GM21526 (cell line): ENCODE measurements around the gene SLC38A8.

Experiments
- ATAC-seq: cut with Tn5 transposase; IDR thresholded peaks from one replicate; pipeline ENCODE4 v1.9.1; 2021; ENCODE audit warnings: moderate library complexity; ENCODE audit not compliant: unreplicated experiment, low FRiP score

The SLC38A8 gene

GRCh38 chr16:84050316-84050715 is 7.7 kb upstream of the SLC38A8 start:
- no peak for ATAC-seq

- no peak for ATAC-seq
Measured at GRCh38 chr16:84049403-84050060, 6.9 kb upstream of the SLC38A8 start.

DNA sequence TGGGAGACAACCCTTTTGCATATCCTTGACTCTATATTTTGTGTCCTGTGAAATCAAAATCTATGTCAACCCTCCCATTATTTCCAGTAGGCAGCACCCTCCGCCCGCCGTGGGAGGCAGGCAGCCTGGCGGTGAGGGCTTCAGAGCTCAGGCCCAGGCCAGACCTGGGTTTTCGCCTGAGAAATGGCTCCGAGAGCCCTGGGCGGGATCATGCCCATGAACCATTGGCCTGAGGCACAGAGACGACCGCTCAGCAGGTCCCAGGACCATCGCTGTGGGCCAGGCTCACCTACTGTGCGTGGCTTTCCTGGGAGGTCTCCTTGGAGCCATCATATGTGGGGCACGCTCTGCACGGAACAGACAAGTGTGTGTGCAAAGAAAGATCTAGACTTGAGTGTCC is 6.3 kb upstream of the SLC38A8 start:
- no peak for ATAC-seq

DNA sequence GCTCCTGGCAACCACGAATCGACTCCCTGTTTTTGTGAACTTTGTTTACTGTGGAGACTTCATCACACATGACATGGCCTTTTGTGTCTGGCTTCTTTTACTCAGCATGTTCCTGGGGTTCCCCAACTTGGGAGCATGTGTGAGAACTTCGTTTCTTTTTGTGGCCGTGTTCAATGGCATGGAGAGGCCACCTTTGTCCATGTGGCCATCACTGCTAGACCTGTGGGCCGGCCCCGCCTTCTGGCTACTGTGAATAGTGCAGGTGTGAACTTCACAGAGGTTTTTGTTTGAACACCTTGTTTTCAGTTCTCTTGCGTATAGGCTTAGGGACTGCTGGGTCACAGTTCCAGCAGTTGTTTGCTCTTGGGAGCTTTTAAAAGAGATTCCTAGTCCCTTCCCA is 5.7 kb upstream of the SLC38A8 start:
- no peak for ATAC-seq

DNA sequence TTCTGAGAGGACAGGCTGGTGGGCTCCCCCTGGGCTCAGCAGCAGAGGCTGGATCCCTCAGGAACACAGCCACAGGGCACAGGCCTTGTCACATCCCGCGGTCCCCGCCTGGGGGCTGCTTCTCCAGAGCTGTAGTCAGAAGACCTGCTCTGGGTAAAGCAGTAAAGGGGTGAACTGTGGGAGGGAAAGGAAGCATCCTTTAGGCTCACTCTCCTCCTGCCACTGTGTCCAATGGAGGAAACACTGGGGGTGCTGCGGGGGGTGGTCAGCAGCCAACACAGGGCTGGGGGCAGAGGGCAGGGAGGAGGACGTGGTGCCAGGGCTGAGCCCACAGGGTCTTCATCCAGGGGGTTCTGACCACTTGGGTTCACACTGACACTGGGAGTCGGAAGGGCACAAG is 5.0 kb upstream of the SLC38A8 start:
- ATAC-seq, result no peak

DNA sequence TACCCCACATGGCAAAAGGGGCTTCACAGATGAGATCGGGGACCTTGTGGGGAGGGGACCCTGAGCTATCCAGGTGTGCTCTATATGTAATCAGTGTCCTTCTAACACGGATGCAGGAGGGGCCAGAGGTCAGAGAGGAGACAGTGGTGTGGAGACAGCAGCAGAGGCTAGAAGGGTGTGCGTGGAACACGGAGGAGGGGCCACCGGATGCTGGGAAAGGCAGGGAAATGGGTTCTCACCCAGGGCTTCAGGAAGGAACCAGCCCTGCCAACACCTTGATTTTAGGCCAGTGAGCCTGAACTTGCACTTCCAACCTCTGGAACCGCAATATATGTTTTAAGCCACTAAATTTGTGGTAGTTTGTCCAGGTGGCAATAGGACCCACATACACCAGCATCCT is 4.6 kb upstream of the SLC38A8 start:
- no peak for ATAC-seq

DNA sequence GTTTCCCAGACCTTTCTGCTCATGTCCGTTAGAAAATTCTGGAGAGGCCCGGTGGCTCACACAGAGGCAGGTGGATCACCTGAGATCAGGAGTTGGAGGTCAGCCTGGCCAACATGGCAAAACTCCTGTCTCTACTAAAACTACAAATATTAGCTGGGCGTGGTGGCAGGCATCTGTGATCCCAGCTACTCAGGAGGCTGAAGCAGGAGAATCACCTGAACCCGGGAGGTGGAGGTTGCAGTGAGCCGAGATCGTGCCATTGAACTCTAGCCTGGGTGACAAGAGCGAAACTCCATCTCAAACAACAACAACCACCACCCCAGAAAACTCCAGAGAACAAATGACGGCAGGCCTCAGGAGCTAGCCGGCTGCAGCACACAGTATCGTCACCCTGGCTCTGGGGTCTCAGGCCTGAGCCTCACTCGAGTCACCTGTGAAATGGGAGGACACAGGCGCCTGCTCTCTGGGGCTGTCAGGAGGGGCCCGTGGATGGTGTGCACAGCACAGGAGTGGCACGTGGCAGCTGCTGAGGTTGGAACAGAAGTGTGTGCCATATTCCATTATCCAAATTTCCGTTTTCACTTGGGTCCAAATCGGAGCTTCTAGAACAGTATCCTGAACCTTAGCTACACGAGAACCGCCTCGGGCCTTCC is 3.3 kb upstream of the SLC38A8 start:
- no peak for ATAC-seq

- no peak for ATAC-seq
Measured at GRCh38 chr16:84045001-84045817, 2.6 kb upstream of the SLC38A8 start.

DNA sequence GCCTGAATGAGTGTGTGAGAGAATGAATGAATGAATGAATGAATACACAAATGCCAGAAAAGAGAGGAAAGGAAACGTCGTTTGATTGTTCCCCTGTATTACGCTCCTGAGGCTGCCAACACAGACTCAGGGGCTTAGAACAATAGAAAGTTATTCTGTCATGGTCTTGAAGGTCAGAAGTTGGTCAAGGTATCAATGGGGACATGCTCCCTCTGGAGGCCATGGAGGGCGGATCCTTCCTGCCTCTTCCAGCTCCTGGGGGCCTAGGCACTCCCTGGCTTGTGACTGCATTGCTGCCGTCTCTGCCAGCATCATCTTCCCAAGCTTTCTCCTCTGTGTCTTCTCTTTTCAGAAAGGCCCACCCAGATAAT is 1.5 kb upstream of the SLC38A8 start:
- no peak for ATAC-seq

DNA sequence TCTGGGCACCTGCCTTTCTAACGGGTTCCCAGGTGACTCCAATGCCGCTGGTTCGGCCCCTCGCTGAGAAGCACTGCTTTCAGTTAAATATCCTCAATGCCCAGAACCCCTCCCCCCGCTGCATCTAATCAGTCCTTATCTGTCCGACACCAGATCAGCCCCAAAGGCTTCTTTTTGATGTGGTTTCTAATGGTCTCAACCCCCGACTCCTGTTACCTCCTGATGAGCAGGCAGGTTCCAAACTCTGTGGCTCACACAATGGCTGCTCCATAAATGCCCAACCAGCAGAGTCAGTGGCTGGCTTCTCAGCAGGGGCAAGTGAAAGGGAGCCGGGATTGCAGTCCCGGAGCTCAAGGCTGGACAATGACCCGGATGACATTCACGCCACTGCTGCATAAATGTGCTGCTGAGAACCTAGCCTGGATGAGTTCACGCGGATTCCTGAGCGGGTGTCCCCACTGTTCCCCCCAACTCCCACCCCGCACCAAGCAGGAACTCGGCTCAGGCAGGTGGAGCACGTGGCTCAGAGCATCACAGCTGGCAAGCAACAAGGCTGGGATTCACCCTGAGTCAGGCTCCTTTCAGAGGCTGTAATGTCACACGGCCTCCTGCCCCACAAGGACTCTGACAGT is 1.0 kb upstream of the SLC38A8 start:
- no peak for ATAC-seq

DNA sequence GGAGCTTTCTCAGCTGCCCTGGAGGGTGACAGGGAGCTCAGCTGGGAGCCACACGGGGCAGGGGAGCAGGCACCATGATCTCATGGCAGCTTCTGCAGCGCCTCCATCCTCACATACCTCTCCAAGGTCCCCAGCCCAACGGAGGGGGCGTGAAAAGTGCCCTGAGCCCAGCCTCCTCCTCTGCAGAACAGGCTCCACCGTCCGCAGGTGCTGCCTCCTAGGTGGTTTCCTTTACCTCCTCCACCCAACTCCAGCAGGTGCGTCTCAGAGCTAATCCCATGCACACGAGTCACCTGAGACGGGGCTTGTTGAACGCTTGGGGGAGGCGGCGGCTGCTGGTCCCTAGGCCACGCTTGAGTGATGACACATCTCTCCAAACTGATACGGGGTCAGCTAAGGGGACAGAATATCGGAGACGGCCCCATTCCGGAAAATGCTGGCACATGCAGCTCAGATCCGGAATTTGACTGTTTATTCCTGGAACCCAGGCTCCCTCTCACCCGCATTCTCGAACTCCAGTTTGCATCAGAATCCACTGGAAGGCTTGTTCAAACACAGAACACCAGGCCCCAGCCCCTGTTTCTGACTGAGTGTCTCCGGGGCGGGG is 387 bp upstream of the SLC38A8 start:
- ATAC-seq, result no peak

DNA sequence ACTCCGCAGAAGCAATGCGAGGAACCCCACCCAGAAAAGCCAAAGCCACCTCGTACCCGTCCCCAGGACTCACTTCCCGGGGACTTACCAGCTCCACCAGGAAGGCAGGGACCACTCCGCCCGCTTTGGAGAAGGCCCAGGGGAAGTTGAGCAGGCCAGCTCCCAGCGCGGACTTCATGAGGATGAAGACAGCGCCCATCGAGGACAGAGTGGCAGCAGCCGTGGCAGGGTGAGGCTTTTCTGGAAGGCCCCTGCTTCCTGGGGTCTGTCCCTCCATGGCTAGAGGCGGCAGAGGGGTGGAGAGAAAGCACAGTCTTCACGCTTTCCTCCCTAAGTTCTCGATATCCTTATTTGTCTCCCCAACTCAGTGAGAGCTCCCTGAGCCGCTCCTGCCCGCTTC is 714 bp downstream of the SLC38A8 start:
- ATAC-seq, result no peak

GRCh38 chr16:84040823-84041820 is 1.5 kb downstream of the SLC38A8 start:
- no peak for ATAC-seq

DNA sequence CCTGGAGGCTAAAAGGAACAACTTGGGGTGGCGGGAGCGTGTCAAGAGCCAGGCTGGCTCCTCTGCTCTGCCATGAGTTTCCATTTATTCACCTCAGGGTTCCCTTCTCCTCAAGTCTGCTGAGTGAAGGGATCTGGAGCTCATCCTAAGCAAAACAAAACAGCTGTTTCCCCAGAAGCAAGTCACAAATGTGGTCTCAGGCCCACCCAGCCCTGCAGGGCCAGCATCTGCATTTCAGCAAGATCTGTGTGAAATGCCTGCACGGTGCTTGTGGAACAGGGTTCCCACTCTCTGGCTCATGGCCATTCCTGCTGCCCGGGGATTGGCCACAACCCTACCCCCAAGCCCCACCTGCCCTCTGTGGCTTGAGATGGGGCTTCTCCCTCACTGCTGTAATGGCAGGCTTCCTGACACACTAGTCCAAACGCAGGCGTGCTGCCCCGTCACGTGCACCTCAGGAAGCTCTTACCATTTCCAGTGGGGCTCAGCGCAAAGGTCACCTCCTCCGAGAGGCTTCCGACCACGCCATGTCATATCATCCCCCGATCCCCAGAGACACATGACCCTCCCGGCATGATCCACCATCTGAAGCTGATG is 2.3 kb downstream of the SLC38A8 start:
- no peak for ATAC-seq

DNA sequence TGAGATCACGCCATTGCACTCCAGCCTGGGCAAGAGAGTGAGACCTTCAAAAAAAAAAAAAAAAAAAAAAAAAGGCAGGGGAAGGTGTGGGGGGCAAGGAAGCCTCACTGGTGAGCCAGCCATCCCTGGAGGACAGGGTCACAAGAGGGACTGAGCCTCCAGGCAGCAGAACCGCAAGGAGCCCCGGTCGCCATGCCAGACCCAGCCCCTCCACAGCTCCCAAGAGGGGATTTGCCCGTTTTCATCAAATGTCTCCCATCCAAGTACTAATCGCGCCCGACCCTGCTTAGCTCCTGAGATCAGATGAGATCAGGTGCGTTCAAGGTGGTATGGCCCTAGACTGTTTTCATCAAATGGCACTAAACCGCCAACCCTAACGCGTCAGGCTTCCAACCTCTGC is 2.9 kb downstream of the SLC38A8 start:
- no peak for ATAC-seq

DNA sequence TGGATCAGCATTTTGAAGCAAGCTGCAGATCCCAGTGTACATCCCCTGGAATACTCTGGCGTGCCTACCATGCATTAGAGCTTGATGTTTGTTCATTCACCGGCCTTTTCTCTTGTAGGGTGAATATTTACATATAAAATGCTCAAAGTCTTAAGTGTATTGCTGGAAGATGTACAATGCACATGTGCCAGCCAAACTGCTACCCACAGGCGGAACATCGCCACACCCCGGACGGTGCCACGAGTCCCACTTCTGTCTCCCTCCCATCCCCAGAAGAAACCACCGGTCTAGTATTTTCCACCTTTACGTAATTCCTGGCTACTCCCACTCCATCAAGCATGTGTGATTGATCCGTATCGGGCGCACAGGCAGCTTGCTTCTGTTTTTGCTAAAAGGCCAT is 4.1 kb downstream of the SLC38A8 start:
- ATAC-seq, result no peak

GRCh38 chr16:84036982-84037425 is 5.6 kb downstream of the SLC38A8 start:
- ATAC-seq, result no peak

- ATAC-seq, result no peak
Measured at GRCh38 chr16:84036131-84036530, 6.5 kb downstream of the SLC38A8 start.

DNA sequence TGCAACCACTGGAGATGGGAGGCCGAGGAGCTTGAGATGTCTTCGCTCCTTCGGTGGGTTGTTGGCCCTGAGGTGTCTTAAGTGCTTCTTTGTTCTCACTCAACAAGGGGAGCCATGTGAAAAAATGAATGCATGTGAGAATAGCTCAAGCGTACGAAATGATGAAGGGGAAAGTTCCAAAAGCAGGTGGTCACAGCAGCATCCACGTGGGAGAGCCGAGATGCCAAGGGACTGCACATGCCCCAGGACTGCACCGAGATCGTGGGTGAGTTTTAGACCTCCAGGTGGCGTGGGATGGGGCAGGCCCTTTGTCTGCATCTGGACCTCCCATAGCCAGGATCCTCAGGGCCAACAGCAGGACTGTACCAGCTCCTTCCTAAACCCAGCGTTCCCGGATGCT is 8.1 kb downstream of the SLC38A8 start:
- ATAC-seq, result no peak
